Keratinocyte (primary cell): ENCODE results near the gene FANCI. TPM values are rescaled to one million over a fixed set of nuclear protein-coding genes. Genes with fewer than 3 reads are reported as not detected.

Experiments
- DNase-seq: peaks from one replicate; pipeline ENCODE4 v3.0.0-alpha.2; 2011; ENCODE audit warnings: low read depth, missing footprints, low spot score
- FAIRE-seq: peaks from 2 replicates; lab custom pipeline; 2011; peaks lifted over from hg19 to GRCh38; lab: Jason Lieb, UNC
- H2AFZ ChIP-seq: 2 replicates; pipeline ENCODE4 v1.6.0; 2012; ENCODE audit warnings: low read length, control low read depth, inconsistent platforms; ENCODE audit not compliant: control insufficient read depth
- H3K27ac ChIP-seq: 2 replicates; pipeline ENCODE4 v1.5.1; 2011; ENCODE audit warnings: low read length; ENCODE audit not compliant: control insufficient read depth, insufficient read depth
- H3K27me3 ChIP-seq: 3 replicates; pipeline ENCODE4 v1.6.0; 2011; ENCODE audit warnings: low read length; ENCODE audit not compliant: control insufficient read depth, insufficient read depth; ENCODE audit errors: extremely low read depth
- H3K36me3 ChIP-seq, 2 experiments: 2 replicates in 1 of 2; 3 replicates in 1 of 2; pipeline ENCODE4 v1.5.1; 2011; ENCODE audit warnings: low read length in 2 of 2, mild to moderate bottlenecking in 1 of 2; ENCODE audit not compliant: control insufficient read depth in 2 of 2, insufficient read depth in 2 of 2; ENCODE audit errors: extremely low read depth in 1 of 2
- H3K4me1 ChIP-seq: 3 replicates; pipeline ENCODE4 v1.5.1; 2011; ENCODE audit warnings: low read length; ENCODE audit not compliant: control insufficient read depth, insufficient read depth; ENCODE audit errors: extremely low read depth
- H3K4me2 ChIP-seq: 3 replicates; pipeline ENCODE4 v1.6.0; 2011; ENCODE audit warnings: low read depth, low read length; ENCODE audit not compliant: control insufficient read depth, insufficient read depth; ENCODE audit errors: extremely low read depth
- H3K4me3 ChIP-seq, 3 experiments: fragments of 200-600 bp in 1 of 3; sonication (generic) in 1 of 3; 2 replicates in 2 of 3; 3 replicates in 1 of 3; pipeline ENCODE4 v1.5.1; 2011 to 2016; ENCODE audit warnings: low read length in 3 of 3, mild to moderate bottlenecking in 3 of 3, control low read depth in 2 of 3, inconsistent platforms in 1 of 3, low read depth in 1 of 3, mixed read lengths in 1 of 3, mixed run types in 1 of 3, moderate library complexity in 1 of 3; ENCODE audit not compliant: control insufficient read depth in 2 of 3, insufficient read depth in 2 of 3; ENCODE audit errors: extremely low read depth in 1 of 3
- H3K79me2 ChIP-seq: 2 replicates; pipeline ENCODE4 v1.6.0; 2012; ENCODE audit warnings: low read length; ENCODE audit not compliant: control insufficient read depth, insufficient read depth
- H3K9ac ChIP-seq: 3 replicates; pipeline ENCODE4 v1.6.0; 2011; ENCODE audit warnings: low read length; ENCODE audit not compliant: control insufficient read depth, insufficient read depth; ENCODE audit errors: extremely low read depth
- H3K9me1 ChIP-seq: 3 replicates; pipeline ENCODE4 v1.6.0; 2011; ENCODE audit warnings: low read length; ENCODE audit not compliant: control insufficient read depth, insufficient read depth; ENCODE audit errors: extremely low read depth
- H3K9me3 ChIP-seq: 2 replicates; pipeline ENCODE4 v1.5.1; 2012; ENCODE audit warnings: low read depth, low read length; ENCODE audit not compliant: control insufficient read depth
- H4K20me1 ChIP-seq: 3 replicates; pipeline ENCODE4 v1.6.0; 2011; ENCODE audit warnings: low read length; ENCODE audit not compliant: control insufficient read depth, insufficient read depth; ENCODE audit errors: extremely low read depth
- CTCF ChIP-seq, 3 experiments: IDR thresholded peaks in 1 of 3; conservative IDR thresholded peaks in 1 of 3; optimal IDR thresholded peaks in 1 of 3; 2 replicates in 2 of 3; 3 replicates in 1 of 3; pipeline versions ENCODE3 to v1.5.1; 2011; ENCODE audit warnings: low read length in 3 of 3, mild to moderate bottlenecking in 3 of 3, moderate library complexity in 2 of 3, control low read depth in 1 of 3, inconsistent platforms in 1 of 3; ENCODE audit not compliant: insufficient read depth in 2 of 3; ENCODE audit errors: extremely low read depth in 1 of 3
- EZH2 ChIP-seq: IDR thresholded peaks from one replicate; pipeline ENCODE4 v1.6.1; 2012; ENCODE audit warnings: inconsistent platforms, mild to moderate bottlenecking, low read length, moderate library complexity
- dilution Hi-C: fragments of 300-500 bp; cut with MboI; formaldehyde crosslinking; loops from one replicate; pipeline ENCODE4 v1.7.0; 2020; ENCODE audit warnings: low sequenced_read_pairs; ENCODE audit not compliant: extremely low pct_ligation_motif_present
- polyA plus RNA-seq, 5 experiments: library from polyadenylated mRNA; depleted of rRNA in 3 of 5; stranded (reverse) in 3 of 5; stranded (forward) in 1 of 5; unstranded in 1 of 5; fragments of >200 nt; gene quantifications; 1 replicate in 1 of 5; 2 replicates in 3 of 5; 3 replicates in 1 of 5; pipeline versions ENCODE4 v1.2.1 to v1.2.3, GENCODE V29; 2011 to 2012; ENCODE audit warnings: missing spikeins in 2 of 5, low read depth in 1 of 5, low replicate concordance in 1 of 5

FANCI gene
- polyA plus RNA-seq, 1 donor (not counting 4 experiments of a cell fraction or from before 2014, with no cell fraction given), result 21.8 TPM

- DNase-seq (no peak), FAIRE-seq (no peak)
- no peak overlapping the region for H3K27ac ChIP-seq
- H4K20me1 ChIP-seq, result no peaks in the 10 kb centered on the region
- H3K9me3 ChIP-seq, result no peaks in the 10 kb centered on the region
- peaks cover 14% of the 10 kb centered on the region for H3K4me1 ChIP-seq
- H3K4me2 ChIP-seq, result no peak overlapping the region
- H3K27me3 ChIP-seq, result no peaks in the 10 kb centered on the region
- peaks cover 0 to 7% of the 10 kb centered on the region in 2 experiments for H3K36me3 ChIP-seq
- no peak overlapping the region for H2AFZ ChIP-seq
- H3K9ac ChIP-seq, result no peak overlapping the region
- H3K9me1 ChIP-seq, result peaks cover 2% of the 10 kb centered on the region
- TF ChIP-seq CTCF (optimal IDR thresholded peaks at IDR 0.05 in 1 of 3, IDR thresholded peaks at IDR 0.05 in 1 of 3, conservative IDR thresholded peaks at IDR 0.05 in 1 of 3; ENCODE audit: extremely low read depth in 1 of 3, insufficient read depth in 2 of 3, low read length in 3 of 3) (no peak), EZH2 (no peak)
- dilution Hi-C loops, result loop anchor here (10.0 kb wide), 1 partner anchor 145 kb away; no protein-coding TSS in a partner anchor
- no peaks in the 10 kb centered on the region for H3K79me2 ChIP-seq
- H3K4me3 ChIP-seq, result no peak overlapping the region
Measured at GRCh38 chr15:89199746-89200145, 44.0 kb upstream of the FANCI start.

GRCh38 chr15:89200182-89200581, 43.6 kb upstream of the FANCI start:
- Histone ChIP-seq H2AFZ (no peak overlapping the region), H3K9ac (no peak overlapping the region), H3K9me1 (peaks cover 2% of the 10 kb centered on the region), H3K79me2 (no peaks in the 10 kb centered on the region), H3K27me3 (no peaks in the 10 kb centered on the region), H4K20me1 (no peaks in the 10 kb centered on the region), H3K4me3 (no peak overlapping the region), H3K36me3 (peaks cover 0 to 7% of the 10 kb centered on the region in 2 experiments), H3K4me1 (peaks cover 14% of the 10 kb centered on the region), H3K9me3 (no peaks in the 10 kb centered on the region), H3K27ac (no peak overlapping the region), H3K4me2 (no peak overlapping the region)
- TF ChIP-seq CTCF (optimal IDR thresholded peaks at IDR 0.05 in 1 of 3, IDR thresholded peaks at IDR 0.05 in 1 of 3, conservative IDR thresholded peaks at IDR 0.05 in 1 of 3; ENCODE audit: extremely low read depth in 1 of 3, insufficient read depth in 2 of 3, low read length in 3 of 3) (no peak), EZH2 (no peak)
- no peak for DNase-seq
- dilution Hi-C loops, result no loop called here
- no peak for FAIRE-seq
